A549 (cell line): Measurements from ENCODE around the gene KCNN2. TPM values are rescaled to one million over a fixed set of nuclear protein-coding genes. Genes with fewer than 3 reads are reported as not detected.

Experiments
- ATAC-seq, 2 experiments: fragments of 200-7000 bp in 1 of 2; fragments of >200 bp in 1 of 2; cut with Nextera tagmentation in 1 of 2; cut with Tn5 transposase in 1 of 2; 3 replicates each; pipeline versions ENCODE4 v1.8.0 to v1.9.1; 2018 to 2020; ENCODE audit warnings: mild to moderate bottlenecking in 1 of 2, moderate library complexity in 1 of 2
- CTCF ChIA-PET: fragments of 300-600 bp; sonication (Branson Sonifier 250); formaldehyde crosslinking; extraction: SDS; loops from one replicate; lab custom pipeline; 2021; ENCODE audit warnings: antibody characterized with exemption, inconsistent platforms; lab: Yijun Ruan, JAX
- POLR2A ChIA-PET: fragments of 350-600 bp; formaldehyde crosslinking; extraction: SDS; loops from one replicate; lab custom pipeline; 2021; ENCODE audit warnings: antibody characterized with exemption, inconsistent platforms; lab: Yijun Ruan, JAX
- DNase-seq, 2 experiments: peaks; one replicate each; pipeline versions ENCODE4 v3.0.0 to v3.0.0-alpha.2; 2011 to 2016; ENCODE audit warnings: low read depth in 1 of 2, low spot score in 1 of 2
- FAIRE-seq: peaks from 2 replicates; lab custom pipeline; 2011; peaks lifted over from hg19 to GRCh38; lab: Jason Lieb, UNC
- H3K27ac ChIP-seq, 2 experiments: fragments of >200 bp; sonication (Bioruptor Twin); formaldehyde crosslinking; 3 replicates each; pipeline ENCODE4 v1.5.1; 2016 to 2017
- H3K4me1 ChIP-seq: fragments of >200 bp; sonication (Bioruptor Twin); formaldehyde crosslinking; 3 replicates; pipeline ENCODE4 v1.6.1; 2016
- H3K4me2 ChIP-seq: fragments of >200 bp; sonication (Bioruptor Twin); formaldehyde crosslinking; 3 replicates; pipeline ENCODE4 v1.6.1; 2016
- H3K4me3 ChIP-seq: fragments of >200 bp; sonication (Bioruptor Twin); formaldehyde crosslinking; 3 replicates; pipeline ENCODE4 v1.5.1; 2016
- H3K9me3 ChIP-seq: fragments of >200 bp; sonication (Bioruptor Twin); formaldehyde crosslinking; 3 replicates; pipeline ENCODE4 v1.6.1; 2016
- BHLHE40 ChIP-seq: IDR thresholded peaks from 2 replicates; pipeline ENCODE4 v1.6.1; 2012; ENCODE audit warnings: low read depth, low read length, inconsistent platforms
- CBX2 ChIP-seq: fragments of 200-600 bp; sonication (generic); IDR thresholded peaks from 2 replicates; pipeline ENCODE4 v1.6.1; 2016; ENCODE audit warnings: low read depth, mild to moderate bottlenecking, borderline replicate concordance
- CEBPB ChIP-seq, 2 experiments: fragments of >200 bp in 1 of 2; sonication (Bioruptor Twin) in 1 of 2; formaldehyde crosslinking in 1 of 2; IDR thresholded peaks; 2 replicates each; pipeline ENCODE4 v1.6.1; 2012 to 2016
- CHD2 ChIP-seq: fragments of 150-350 bp; IDR thresholded peaks from 2 replicates; pipeline ENCODE4 v1.6.1; 2014; ENCODE audit warnings: low read length; ENCODE audit not compliant: partially characterized antibody
- EP300 ChIP-seq, 2 experiments: fragments of >200 bp; sonication (Bioruptor Twin); formaldehyde crosslinking; IDR thresholded peaks; 2 replicates in 1 of 2; 3 replicates in 1 of 2; pipeline ENCODE4 v1.6.1; 2016 to 2017
- ESRRA ChIP-seq: fragments of 150-350 bp; IDR thresholded peaks from 2 replicates; pipeline ENCODE4 v1.6.1; 2014; ENCODE audit warnings: mild to moderate bottlenecking, low read length, borderline replicate concordance
- FOSL2 ChIP-seq, 2 experiments: fragments of 450-650 bp in 1 of 2; fragments of >200 bp in 1 of 2; sonication (Bioruptor Twin) in 1 of 2; formaldehyde crosslinking; IDR thresholded peaks; 2 replicates each; pipeline versions ENCODE4 v1.5.0 to v1.6.1; 2016 to 2020; ENCODE audit warnings: mild to moderate bottlenecking in 1 of 2, moderate library complexity in 1 of 2
- FOXS1 ChIP-seq: fragments of 250-450 bp; sonication (Bioruptor Pico); IDR thresholded peaks from 2 replicates; pipeline ENCODE4 v1.5.0; 2020; ENCODE audit warnings: mild to moderate bottlenecking, moderate library complexity
- GATA3 ChIP-seq: IDR thresholded peaks from 2 replicates; pipeline ENCODE4 v1.6.1; 2012; ENCODE audit warnings: borderline replicate concordance
- HEYL ChIP-seq: fragments of 250-450 bp; sonication (Bioruptor Pico); IDR thresholded peaks from 2 replicates; pipeline ENCODE4 v1.8.0; 2021; ENCODE audit warnings: mild to moderate bottlenecking, moderate library complexity
- HOXB13 ChIP-seq: fragments of 250-450 bp; sonication (Bioruptor Pico); IDR thresholded peaks from 2 replicates; pipeline ENCODE4 v1.5.0; 2020; ENCODE audit warnings: low read depth, mild to moderate bottlenecking, moderate library complexity
- HOXB5 ChIP-seq: fragments of 250-450 bp; sonication (Bioruptor Pico); IDR thresholded peaks from 2 replicates; pipeline ENCODE4 v1.5.0; 2020; ENCODE audit warnings: mild to moderate bottlenecking, moderate library complexity
- JUNB ChIP-seq: fragments of >200 bp; sonication (Bioruptor Twin); formaldehyde crosslinking; IDR thresholded peaks from 2 replicates; pipeline ENCODE4 v1.6.1; 2016
- KDM5A ChIP-seq: fragments of 200-600 bp; sonication (generic); IDR thresholded peaks from 2 replicates; pipeline ENCODE4 v1.6.1; 2016; ENCODE audit warnings: antibody characterized with exemption, mild to moderate bottlenecking
- MAFK ChIP-seq: fragments of 450-650 bp; IDR thresholded peaks from 2 replicates; pipeline ENCODE4 v1.6.1; 2014; ENCODE audit not compliant: partially characterized antibody
- MAZ ChIP-seq: fragments of 150-350 bp; IDR thresholded peaks from 2 replicates; pipeline ENCODE4 v1.6.1; 2014; ENCODE audit warnings: antibody characterized with exemption, low read depth, low read length, borderline replicate concordance
- NR3C1 ChIP-seq: fragments of >200 bp; sonication (Bioruptor Twin); formaldehyde crosslinking; IDR thresholded peaks from 3 replicates; pipeline ENCODE4 v1.6.1; 2017
- POLR2AphosphoS2 ChIP-seq: conservative IDR thresholded peaks from 2 replicates; pipeline ENCODE4 v1.6.1; 2012; ENCODE audit warnings: low read length, improper control_type of control experiment, inconsistent platforms
- RAD21 ChIP-seq, 2 experiments: fragments of >200 bp in 1 of 2; sonication (Bioruptor Twin) in 1 of 2; formaldehyde crosslinking in 1 of 2; IDR thresholded peaks in 1 of 2; conservative IDR thresholded peaks in 1 of 2; 2 replicates in 1 of 2; 3 replicates in 1 of 2; pipeline ENCODE4 v1.6.1; 2012 to 2018; ENCODE audit warnings: inconsistent platforms in 1 of 2
- RCOR1 ChIP-seq: fragments of 150-350 bp; IDR thresholded peaks from 2 replicates; pipeline ENCODE4 v1.6.1; 2014; ENCODE audit warnings: antibody characterized with exemption, low read length, low read depth
- RFX5 ChIP-seq: fragments of 450-650 bp; IDR thresholded peaks from 2 replicates; pipeline ENCODE4 v1.7.1; 2014; ENCODE audit warnings: antibody characterized with exemption, mild to moderate bottlenecking, moderate library complexity
- RNF2 ChIP-seq: fragments of 200-600 bp; sonication (generic); IDR thresholded peaks from 2 replicates; pipeline ENCODE4 v1.6.1; 2016; ENCODE audit warnings: low read depth, mild to moderate bottlenecking, antibody characterized with exemption, moderate library complexity, borderline replicate concordance
- SREBF2 ChIP-seq: fragments of 450-650 bp; IDR thresholded peaks from 2 replicates; pipeline ENCODE4 v1.6.1; 2014; ENCODE audit warnings: mild to moderate bottlenecking, moderate library complexity
- TFCP2L1 ChIP-seq: fragments of 250-450 bp; sonication (Bioruptor Pico); IDR thresholded peaks from 2 replicates; pipeline ENCODE4 v1.5.0; 2021; ENCODE audit warnings: mild to moderate bottlenecking
- ZC3H11A ChIP-seq: fragments of 450-650 bp; IDR thresholded peaks from 2 replicates; pipeline ENCODE4 v1.6.1; 2014; ENCODE audit warnings: antibody characterized with exemption, mild to moderate bottlenecking
- ZSCAN20 ChIP-seq: fragments of 250-450 bp; sonication (Bioruptor Pico); IDR thresholded peaks from 2 replicates; pipeline ENCODE4 v1.8.0; 2022; ENCODE audit warnings: mild to moderate bottlenecking, moderate library complexity
- WGBS: methylation state at CpG from one replicate; pipeline ENCODE4 v1.1.6; 2017; ENCODE audit errors: missing lambda C conversion rate; 5-methylcytosine and 5-hydroxymethylcytosine counted together
- polyA plus RNA-seq, 4 experiments: library from polyadenylated mRNA; depleted of rRNA in 3 of 4; stranded (reverse); fragments of >200 nt; fragmentation: RNase III in 1 of 4; extraction: RNeasy Plus Mini Kit Qiagen cat#74134 plus additional on column Dnase treatment in 1 of 4; gene quantifications; 2 replicates in 3 of 4; 3 replicates in 1 of 4; pipeline ENCODE4 v1.2.3, GENCODE V29; 2011 to 2017
- TF ChIP-seq, protein P1 (sequence below): fragments of 150-350 bp; IDR thresholded peaks from 2 replicates; pipeline ENCODE4 v1.6.1; 2014; ENCODE audit warnings: low read depth, mild to moderate bottlenecking, low read length
- TF ChIP-seq, protein P2 (sequence below): fragments of >200 bp; sonication (Bioruptor Twin); formaldehyde crosslinking; IDR thresholded peaks from 2 replicates; pipeline ENCODE4 v1.6.1; 2016
- TF ChIP-seq, protein P3 (sequence below): IDR thresholded peaks from 2 replicates; pipeline ENCODE4 v1.6.1; 2012; ENCODE audit warnings: low read depth, borderline replicate concordance
- TF ChIP-seq, protein P4 (sequence below): fragments of >200 bp; sonication (Bioruptor Twin); formaldehyde crosslinking; IDR thresholded peaks from 3 replicates; pipeline ENCODE4 v1.6.1; 2016
- TF ChIP-seq, protein P5 (sequence below): IDR thresholded peaks from 2 replicates; pipeline ENCODE4 v1.6.1; 2012

The KCNN2 gene
- polyA plus RNA-seq, 2 of the 4 experiments (the other 2 are of a cell fraction): 0.04 to 0.06 TPM

DNA sequence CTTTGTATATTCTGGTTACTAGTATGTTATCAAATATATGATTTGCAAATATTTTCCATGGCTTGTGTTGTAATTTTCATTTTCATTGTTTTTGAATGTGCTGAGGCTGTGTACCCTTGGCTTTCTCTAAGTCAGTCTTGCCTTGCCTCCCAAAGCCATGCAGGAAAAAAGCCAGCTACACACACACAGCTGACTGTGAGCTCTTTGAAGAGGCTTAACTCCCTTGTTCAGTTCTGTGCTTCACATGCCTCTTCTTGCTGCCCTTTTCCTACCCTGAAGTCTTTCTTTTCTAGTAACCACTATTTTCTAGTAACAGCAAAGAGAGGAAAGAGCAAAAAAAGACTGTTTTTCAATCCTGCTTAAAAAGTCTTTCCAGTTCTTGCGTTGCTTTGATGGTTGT lies 53.9 kb downstream of the KCNN2 start (continued):
- no peak for TF ChIP-seq FOSL2 (IDR thresholded peaks at IDR 0.05)
- no peak for TF ChIP-seq FOSL2 (CRISPR knock-in tag; IDR thresholded peaks at IDR 0.05)
- TF ChIP-seq CHD2: no peak
- TF ChIP-seq, all 56 proteins: peak for 0

DNA sequence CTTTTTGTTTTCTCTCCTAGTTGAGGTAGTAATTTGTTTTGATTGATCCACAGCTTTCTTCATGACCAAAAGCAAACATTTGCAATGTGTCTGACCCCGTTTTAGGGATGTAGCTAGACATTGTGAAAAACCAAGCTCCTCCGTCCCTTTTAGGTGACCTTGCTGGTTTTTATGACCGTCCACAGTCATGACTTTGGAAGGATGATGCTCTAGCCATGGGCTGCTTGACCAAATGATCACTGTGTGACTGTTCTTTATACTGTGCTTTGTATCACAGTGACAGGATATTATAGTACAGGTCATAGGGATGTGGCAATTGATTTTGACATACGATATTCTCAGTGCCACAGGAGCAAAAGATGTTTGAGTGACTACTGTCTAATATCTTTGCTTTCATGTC lies 54.4 kb downstream of the KCNN2 start:
- ChIA-PET POLR2A (no interaction called here), CTCF (no interaction called here)
- no peak overlapping the region for H3K4me2 ChIP-seq
- no peaks in the 10 kb centered on the region for H3K9me3 ChIP-seq
- TF ChIP-seq HOXB13 (CRISPR knock-in tag) (no peak), FOXS1 (CRISPR knock-in tag) (no peak), JUNB (no peak), CHD2 (no peak), GATA3 (no peak), MAFK (no peak), POLR2AphosphoS2 (no peak), ZC3H11A (no peak), NR3C1 (no peak), HEYL (no peak), CBX2 (no peak), FOSL2 (IDR thresholded peaks at IDR 0.05) (no peak), FOSL2 (CRISPR knock-in tag; IDR thresholded peaks at IDR 0.05) (no peak), RCOR1 (no peak), RNF2 (no peak), RAD21 (conservative IDR thresholded peaks at IDR 0.05 in 1 of 2, IDR thresholded peaks at IDR 0.05 in 1 of 2) (no peak), SREBF2 (no peak)
- TF ChIP-seq, protein P1, sequence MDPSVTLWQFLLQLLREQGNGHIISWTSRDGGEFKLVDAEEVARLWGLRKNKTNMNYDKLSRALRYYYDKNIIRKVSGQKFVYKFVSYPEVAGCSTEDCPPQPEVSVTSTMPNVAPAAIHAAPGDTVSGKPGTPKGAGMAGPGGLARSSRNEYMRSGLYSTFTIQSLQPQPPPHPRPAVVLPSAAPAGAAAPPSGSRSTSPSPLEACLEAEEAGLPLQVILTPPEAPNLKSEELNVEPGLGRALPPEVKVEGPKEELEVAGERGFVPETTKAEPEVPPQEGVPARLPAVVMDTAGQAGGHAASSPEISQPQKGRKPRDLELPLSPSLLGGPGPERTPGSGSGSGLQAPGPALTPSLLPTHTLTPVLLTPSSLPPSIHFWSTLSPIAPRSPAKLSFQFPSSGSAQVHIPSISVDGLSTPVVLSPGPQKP: no peak
- TF ChIP-seq, protein P2, sequence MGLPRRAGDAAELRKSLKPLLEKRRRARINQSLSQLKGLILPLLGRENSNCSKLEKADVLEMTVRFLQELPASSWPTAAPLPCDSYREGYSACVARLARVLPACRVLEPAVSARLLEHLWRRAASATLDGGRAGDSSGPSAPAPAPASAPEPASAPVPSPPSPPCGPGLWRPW: no peak
- TF ChIP-seq, protein P3, sequence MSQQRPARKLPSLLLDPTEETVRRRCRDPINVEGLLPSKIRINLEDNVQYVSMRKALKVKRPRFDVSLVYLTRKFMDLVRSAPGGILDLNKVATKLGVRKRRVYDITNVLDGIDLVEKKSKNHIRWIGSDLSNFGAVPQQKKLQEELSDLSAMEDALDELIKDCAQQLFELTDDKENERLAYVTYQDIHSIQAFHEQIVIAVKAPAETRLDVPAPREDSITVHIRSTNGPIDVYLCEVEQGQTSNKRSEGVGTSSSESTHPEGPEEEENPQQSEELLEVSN: no peak
- TF ChIP-seq, protein P4, sequence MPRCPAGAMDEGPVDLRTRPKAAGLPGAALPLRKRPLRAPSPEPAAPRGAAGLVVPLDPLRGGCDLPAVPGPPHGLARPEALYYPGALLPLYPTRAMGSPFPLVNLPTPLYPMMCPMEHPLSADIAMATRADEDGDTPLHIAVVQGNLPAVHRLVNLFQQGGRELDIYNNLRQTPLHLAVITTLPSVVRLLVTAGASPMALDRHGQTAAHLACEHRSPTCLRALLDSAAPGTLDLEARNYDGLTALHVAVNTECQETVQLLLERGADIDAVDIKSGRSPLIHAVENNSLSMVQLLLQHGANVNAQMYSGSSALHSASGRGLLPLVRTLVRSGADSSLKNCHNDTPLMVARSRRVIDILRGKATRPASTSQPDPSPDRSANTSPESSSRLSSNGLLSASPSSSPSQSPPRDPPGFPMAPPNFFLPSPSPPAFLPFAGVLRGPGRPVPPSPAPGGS: no peak
- TF ChIP-seq, all 56 proteins: peak for 0
- Histone ChIP-seq H3K27ac (no peak overlapping the region), H3K4me1 (no peaks in the 10 kb centered on the region), H3K4me3 (no peak overlapping the region)
- WGBS: 2% methylated on average over 4 of the region's 4 CpGs
- DNase-seq (no peak), FAIRE-seq (no peak), ATAC-seq (no peak)

DNA sequence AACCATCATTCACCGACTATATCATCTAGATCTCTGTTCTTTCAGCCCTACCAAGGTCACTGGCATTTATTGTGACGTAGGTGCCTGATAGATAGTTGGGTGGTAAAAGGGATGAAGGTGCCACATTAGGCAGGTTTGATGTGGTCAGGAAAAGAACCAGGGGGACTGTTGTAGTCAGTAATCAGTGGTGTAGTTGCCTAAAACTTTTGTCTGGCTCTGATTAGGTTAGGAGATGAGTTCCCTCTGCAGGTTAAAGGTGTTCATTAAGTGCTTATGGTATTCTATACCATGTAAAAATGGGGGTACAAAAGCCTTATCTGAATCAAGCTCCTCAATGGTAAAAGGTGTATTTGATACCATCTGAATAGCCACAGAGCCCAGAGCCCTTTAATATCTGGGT lies 55.6 kb downstream of the KCNN2 start:
- ATAC-seq: no peak
- DNase-seq: no peak
- POLR2A ChIA-PET: no interaction called here
- WGBS: 6% methylated on average over 2 of the region's 2 CpGs
- Histone ChIP-seq H3K4me2 (no peak overlapping the region), H3K27ac (no peak overlapping the region), H3K9me3 (no peaks in the 10 kb centered on the region), H3K4me3 (no peak overlapping the region), H3K4me1 (no peaks in the 10 kb centered on the region)
- no peak for FAIRE-seq
- CTCF ChIA-PET: no interaction called here
- TF ChIP-seq RFX5 (no peak), ESRRA (no peak), MAZ (no peak), NR3C1 (no peak), FOSL2 (IDR thresholded peaks at IDR 0.05) (no peak), FOSL2 (CRISPR knock-in tag; IDR thresholded peaks at IDR 0.05) (no peak), EP300 (IDR thresholded peaks at IDR 0.05) (no peak), TFCP2L1 (no peak), KDM5A (no peak), CEBPB (IDR thresholded peaks at IDR 0.05) (no peak), BHLHE40 (no peak), ZSCAN20 (CRISPR knock-in tag) (no peak), CHD2 (no peak), HEYL (no peak), HOXB5 (no peak)
- TF ChIP-seq, protein P3: no peak
- TF ChIP-seq, protein P1: no peak
- TF ChIP-seq, protein P5, sequence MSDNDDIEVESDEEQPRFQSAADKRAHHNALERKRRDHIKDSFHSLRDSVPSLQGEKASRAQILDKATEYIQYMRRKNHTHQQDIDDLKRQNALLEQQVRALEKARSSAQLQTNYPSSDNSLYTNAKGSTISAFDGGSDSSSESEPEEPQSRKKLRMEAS: no peak
